Measurements from ENCODE around the gene JAM3.

Gene JAM3

DNA sequence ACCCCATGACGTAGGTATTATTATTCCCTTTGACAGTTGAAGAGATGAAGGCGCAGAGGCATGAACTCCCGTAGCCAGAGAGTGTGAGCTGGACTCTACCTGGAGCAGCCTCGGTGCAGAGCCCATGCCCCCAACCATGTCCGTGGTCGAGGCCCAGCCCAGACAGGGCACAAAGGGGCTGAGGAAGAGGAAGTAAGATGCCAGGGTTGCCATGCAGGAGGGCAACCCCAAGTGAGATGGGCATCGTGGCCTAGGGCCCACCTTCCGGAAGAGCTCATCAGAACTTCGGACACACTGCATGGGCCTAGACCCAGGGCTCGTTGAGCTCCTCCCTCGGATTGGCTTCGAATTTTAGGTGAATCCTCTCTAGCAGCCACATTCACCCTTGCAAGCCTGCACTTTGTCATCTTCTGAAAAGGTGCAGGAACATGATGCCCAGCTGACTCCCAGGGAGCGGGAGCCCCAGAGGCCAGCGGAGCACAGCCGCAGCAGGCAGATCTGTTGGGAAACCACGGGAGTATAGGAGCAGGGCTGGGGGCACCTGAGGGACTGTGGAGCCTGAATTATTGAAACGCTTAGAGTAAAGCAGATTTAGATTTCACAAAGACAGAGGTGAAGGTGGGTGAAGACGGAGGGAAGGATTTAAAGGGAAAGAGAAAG lies 29.0 kb upstream of the JAM3 start:
- DNase-seq, result no peak

DNA sequence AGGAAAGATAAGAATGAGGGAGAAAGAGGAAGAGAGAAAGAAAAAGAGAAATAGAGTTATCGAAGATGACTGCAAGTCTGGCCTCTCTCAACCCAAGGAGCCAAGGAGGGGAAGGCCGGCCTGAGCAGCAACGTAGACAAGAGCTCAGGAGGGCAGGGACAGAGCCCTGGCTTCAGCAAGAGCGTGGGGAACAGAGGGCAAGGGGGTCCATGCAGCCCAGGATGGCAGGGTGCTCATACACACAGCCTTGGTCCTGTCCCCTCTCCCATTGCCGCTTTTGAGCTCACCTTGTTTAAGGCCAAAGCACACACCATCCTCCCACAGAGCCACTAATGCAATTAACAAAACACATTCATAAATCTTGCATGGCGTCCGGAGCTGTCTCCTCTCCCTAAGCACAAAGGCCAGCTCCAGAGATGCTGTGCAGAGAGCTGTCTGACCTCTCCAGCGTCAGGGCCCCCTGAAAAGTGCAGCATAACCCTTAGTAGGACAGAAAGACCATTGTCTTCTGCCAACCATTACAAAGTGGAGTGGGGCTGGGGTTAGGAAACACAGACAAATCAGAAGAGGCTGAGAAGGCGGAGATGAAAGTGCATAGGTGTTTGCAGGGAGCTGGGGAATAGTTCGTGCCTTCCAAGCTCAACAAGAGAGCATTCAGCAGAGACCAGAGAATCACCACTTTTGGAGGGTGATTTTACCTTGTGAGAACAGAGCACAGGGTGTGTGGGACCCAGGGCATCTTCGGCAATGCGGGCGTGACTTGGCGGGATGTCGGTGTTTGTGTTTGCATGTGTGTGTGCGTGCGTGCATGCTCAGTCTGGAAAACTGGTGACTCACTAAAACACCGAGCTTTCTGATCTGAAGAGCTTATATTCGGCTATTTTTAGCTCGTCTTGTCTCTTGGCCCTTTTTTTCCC lies 28.2 kb upstream of the JAM3 start:
- DNase-seq, result peak; percentile 65

DNA sequence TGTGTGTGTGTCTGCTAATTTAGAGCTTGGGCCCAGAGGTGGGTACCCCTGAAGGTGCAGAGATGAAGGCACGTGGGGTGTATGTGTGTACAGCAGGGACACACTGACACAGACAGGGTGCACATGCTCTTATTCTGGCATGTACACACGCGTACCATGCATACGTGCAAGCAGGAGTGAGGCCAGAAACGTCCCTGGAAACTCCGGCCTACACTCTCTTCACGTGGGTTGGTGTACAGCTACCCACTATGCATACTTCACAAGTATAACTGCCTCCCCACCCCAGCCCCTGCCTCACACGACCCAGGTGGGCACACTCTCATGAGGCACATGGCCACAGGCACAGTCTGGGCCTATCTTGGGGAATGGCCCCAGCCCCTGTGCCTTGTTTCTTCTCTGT lies 27.5 kb upstream of the JAM3 start:
- DNase-seq, result no peak

DNA sequence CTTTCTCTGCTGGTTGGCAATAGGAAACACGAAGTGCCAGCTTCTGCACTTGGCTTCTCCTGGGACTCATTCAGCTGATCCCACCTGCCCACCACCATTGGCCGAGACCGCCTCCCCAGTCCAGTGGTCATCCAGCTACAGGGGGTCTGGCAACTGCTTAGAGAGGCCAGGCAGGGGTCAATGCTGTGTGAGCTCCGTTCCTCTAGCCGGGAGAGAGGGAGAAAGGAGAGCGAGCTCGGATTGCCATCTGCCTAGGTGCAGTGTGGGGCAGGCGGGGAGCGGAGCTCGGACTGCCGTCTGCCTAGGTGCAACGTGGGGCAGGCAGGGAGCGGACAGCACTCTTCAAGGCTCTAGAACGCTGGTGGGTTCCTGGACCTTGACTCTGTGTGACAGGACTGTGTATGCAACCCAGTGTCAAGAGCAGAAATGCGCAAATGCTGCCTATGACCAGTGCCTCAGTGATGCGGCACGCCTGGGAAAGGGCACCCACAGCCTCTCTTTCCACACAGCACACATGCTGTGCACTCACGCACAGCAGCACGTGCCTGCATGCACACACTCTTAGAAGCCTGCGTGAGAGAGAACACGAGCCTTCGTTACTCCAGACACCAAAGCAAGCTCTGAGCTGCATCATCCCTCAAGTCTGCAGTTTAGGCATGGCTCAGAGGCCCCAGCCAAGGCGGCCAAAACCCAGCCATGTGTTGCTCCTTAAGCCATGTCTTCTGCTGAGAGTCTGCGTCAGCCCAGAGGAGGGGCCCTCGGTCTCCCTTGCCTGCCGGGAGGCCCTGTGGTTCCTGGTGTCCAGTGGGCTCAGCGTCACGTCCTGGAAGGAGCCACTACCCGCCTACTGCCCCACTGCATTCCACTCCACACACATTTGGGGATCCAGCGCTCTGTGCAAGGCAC lies 26.8 kb upstream of the JAM3 start:
- peak; percentile 27 for DNase-seq

DNA sequence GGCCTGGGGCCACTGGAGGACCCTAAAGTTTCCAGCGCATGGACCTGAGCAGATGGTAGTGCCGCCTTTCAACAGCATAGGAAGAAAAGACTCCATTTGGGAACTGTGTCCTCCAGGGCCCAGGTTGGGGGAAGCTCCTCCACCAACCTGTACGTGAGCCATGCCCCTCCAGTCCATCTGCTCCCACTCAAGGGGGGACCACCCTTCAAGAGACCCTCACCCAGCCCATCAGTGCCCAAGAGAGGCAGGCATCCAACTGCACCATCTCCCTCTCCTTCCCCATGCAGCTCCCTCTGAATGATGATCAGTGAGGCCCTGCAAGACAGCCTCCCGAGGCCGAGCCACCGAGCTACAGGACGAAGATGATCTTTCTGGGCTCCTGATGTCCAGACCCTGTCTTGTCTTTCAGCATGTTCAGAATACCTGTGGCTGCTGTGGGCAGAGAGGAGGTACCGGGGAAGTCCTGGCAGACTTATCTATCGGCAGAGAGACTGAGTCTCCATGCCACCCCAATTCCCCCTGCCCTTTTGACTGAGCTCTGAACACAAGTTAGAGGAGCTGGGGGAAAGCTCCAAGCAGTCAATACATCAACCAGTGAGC lies 25.0 kb upstream of the JAM3 start:
- DNase-seq, result no peak

DNA sequence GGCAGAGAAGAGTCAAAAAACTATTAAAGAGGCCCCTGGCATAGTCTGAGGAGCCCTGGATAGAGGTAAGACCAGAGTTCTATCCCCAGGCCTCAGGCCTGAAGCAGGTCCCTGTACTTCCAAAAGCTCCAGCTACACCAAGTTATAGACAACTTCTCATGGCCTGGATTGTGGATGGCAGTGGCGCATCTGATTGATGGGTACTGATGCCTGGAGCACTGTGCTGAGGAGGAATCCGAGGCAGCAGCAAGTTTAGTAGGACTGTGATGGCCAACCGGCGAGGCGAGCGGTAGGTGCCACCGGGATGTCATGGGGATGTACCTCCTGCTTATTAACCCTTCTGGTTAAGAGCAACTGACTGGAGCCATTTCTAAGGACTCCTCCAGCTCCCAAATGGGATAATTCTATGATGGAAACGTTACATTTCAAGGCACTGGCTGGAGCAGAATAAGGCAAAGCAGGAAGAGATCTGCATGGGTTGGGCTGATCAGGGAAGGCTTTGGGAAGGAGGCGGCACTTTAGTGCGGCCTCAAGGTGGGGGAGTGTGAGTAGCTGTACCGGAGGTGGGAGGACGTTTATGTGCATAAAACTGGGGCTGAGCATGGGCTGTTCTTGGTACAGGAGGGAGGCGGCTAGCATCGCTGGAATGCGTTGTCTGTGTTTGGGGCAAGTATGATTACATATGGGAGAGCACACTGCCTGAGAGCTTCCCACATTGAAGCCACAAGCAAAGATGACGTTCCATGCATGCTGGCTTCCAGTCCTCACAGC lies 24.2 kb upstream of the JAM3 start:
- no peak for DNase-seq

DNA sequence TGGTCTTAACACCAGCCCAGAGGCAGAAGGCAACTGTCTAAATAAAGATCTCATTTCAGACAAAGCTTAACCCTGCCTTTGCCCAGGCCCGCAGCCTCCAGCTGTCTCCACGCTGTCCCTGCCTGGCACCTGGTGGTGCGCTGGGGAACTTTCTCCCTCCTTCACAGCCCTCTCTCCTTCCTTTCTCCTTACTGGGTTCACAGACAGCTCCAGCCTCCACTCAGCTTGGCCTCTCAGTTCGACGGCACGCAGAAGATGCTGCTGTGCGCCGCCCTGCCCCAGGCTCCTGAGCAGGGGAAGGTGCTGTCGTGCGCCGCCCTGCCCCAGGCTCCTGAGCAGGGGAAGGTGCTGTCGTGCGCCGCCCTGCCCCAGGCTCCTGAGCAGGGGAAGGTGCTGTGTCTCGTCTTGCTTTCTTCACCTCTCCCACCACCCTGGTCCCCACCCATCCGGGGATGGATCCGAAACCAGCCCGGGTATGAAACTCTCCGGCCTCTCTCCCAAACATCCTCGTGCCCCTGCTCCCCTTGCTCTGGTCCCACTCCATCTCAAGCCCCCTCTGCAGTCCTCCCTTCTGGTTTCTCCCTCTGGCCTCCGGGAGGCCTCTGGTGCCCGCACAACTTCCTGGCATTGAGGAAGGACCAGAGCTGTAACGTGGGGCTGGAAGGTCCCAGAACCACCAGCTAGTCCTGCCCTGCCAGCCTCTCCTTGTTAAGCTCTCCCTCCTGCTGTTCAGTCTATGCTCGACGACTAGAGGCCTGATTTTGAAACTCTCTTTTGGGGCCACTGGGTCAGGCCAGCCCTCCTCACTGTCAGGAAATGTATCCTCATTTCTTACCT lies 22.9 kb upstream of the JAM3 start:
- no peak for DNase-seq

DNA sequence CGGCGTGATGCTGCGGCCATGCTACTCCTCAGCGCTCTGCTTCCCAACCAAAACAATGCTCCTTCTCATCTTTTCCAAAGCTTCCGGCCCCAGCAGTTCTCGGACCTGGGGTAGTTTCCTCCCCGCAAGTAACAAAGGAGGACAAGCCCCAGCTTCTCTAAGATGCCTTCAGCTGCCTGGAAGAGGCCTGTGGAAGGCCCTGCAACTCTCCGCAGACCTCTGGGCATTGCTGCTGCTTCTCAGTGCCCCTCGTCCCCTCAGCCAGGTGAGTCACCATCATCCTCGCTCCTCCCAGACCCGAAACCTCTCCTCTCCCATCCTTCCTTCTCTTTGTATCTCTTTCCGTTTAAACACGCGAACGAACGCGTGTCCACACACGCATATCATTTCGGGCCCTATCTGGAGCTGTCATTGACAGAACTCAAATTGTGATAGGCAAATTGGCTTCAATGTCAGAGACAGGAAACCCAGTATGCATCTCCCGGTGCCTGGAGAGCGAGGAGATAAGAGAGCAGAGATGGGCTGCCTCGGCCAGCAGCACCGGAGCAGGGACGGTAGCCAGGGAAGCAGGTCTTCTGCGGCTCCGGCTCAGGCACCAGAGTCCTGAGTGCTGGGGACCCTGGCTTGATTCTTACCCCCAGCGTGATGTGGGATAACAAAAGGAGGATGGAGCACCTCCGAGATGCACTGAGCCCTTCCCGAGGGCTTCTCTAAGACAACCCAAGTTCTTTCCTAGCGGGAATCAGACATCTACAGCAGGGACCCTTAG lies 22.0 kb upstream of the JAM3 start:
- DNase-seq, result no peak

DNA sequence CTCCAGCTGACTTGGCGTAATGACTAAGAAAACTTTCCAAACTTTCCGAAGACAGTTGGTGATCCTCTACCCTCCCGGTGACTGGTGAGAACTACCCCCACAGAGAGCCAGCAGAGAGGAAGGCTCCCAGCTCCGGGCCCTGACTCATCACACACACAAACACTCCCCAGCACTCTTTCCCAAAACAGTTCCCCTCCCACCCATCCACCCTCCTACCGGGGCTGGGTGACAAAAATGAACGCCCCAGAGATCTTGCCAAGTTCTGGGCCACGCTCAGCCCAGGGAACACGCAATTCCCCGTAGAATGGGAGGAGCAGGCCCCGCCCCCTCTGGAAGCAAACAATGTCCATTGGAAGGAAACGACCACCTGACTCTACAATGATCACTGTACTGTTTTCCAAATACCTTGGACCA lies 21.3 kb upstream of the JAM3 start:
- DNase-seq, result peak; percentile 92

DNA sequence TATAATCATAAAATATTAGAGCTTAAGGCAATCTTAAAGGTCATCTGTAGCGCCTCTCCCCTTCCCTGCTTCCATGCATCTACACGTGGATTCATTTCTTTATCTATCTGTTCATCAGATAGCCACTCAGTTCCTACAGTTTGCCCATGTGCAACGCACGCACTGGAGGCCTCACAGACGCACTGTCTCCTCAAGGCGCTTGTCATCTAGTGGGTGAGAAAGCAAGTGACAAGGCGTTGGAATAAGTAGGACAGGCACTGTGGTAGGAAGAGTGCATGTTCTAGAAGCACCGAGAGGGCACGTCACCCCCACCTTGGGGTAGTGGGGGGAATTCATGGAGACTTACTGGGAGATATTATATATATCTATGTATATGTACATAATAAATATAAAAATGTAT lies 20.8 kb upstream of the JAM3 start:
- DNase-seq, result no peak

DNA sequence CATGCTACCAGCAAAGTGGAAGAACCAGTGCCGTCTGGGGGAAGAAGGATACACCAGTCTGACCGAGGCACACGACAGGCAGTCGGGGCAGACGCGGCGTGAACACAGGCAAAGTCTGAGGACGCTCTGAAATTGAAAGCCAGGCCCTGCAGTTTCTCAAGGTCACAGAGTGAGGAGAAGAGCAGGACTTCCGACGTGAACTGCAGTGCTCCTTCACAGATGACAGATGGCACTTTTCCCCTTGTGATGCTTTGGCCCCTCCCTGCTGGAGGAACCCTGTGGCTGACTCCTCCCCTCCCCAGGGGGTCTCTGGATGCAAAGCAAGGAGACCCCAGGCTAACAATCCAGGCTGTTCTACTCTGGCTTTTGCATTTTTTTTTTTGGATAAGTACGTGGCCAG lies 19.6 kb upstream of the JAM3 start:
- DNase-seq, result no peak

DNA sequence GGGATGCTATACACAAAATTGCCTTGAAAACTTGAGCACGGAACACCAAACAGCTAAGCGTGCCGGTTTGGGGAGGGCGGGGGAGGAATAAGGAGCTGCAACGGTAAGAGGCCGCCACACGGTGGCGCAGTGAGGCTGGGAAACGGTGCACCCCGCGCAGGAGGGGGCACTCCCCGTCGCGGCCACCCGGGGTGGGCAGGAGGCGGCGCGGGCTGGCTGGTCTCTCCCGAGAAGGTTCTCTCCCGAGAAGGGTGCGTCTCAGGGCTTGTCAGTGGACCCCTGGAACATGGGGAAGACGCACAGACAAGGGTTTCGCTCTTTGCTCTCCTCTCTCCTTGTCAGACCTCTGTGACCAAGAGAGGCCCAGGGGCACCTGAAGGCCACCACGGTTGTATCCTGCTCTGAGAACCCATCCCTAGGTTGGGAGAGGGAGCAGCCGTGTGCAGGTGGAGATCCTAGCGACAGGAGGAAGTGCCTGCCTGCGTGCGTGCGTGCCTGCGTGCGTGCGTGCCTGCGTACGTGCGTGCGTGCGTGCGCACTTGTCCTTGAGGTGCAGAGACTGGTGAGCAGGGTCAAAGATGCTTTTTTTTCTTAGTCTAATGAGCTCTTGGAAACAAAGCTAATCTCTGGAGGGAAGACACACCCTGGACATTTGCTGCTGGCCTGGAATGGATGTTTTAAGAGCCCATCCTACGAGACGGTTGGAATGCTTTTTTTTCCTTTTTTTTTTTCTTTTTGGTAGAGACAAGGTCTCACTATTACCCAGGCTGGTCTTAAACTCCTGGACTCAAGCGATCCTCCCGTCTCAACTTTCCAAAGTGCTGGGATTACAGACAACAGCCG lies 18.1 kb upstream of the JAM3 start:
- peak; percentile 56 for DNase-seq

DNA sequence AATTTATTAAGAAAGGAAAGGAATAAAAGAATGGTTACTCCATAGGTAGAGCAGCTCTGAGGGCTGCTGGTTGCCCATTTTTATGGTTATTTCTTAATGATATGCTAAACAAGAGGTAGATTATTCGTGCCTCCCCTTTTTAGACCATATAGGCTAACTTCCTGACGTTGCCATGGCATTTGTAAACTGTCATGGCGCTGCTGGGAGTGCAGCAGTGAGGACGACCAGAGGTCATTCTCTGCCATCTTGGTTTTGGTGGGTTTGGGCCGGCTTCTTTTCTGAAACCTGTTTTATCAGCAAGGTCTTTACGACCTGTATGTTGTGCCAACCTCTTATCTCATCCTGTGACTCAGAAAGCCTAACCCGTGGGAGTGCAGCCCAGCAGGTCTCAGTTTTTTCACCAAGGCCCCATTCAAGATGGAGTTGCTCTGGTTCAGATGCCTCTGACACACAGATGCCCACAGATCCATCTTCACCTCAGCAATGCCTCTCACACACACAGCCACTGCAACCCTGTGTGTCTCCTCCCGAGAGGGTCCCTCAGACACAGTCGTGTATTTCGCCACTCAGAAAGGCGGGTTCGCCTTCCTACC lies 16.4 kb upstream of the JAM3 start:
- DNase-seq, result no peak

DNA sequence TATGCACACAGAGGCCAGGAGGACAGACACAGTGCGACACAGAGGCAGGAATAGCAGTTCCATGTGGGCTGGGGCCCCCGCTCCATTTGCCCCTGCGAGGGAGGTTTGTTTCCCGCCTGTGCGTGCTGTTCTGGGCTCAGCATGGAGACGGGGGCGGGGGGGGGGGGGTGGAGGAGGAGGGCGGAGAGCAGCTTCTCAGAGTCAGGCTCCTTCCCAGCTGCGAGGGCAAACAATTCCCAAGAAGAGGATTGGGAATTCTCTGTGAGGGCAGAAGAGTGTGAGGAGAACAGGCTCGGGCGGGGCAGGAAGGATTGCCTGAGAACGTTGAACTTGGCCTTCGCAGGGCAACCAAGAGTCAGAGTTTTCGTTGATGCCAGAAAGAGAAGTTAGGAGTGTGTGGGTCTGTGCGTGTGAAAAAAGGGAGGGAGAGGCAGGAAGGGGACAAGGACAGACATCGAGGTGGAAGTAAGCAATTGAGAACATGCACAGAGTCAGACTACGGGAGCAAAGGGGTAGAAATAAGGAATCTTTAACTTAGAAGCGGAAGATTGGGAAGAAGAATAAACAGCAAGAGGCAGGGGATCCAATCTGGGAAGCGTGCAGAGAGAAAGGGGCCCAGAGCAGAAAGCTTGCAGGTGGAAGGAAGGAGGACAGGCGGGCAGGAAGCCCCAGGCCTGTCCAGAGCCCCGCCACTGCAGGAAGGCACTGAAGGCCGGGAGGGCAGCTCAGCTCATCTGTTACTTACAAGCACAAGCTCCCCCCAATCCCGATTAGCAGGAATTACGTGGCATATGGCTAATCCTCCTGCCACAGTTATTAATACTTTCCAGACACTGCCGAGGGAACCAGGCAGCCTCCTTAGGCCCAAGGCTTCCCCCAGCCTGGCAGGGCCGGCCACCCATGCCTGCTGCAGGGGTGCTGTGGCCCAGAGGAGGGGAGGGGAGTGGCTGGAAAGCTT lies 15.6 kb upstream of the JAM3 start:
- DNase-seq, result no peak

DNA sequence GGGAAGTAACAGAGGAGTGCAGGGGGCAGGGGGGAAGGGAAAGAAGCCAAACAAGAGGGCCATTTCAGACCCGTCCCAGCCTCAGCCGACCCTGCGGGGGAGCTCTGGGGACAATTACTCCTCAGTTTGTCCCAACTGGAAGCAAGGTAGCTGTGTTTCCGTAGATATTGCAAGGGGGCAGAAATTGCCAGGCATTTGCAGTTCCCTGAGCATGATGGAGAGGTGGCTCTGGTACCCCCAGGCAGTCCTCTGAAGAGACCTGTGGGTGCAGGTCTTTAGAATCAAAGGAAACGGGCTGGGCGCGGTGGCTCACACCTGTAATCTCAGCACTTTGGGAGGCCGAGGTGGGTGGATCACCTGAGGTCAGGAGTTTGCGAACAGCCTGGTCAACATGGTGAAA lies 13.8 kb upstream of the JAM3 start:
- no peak for DNase-seq

DNA sequence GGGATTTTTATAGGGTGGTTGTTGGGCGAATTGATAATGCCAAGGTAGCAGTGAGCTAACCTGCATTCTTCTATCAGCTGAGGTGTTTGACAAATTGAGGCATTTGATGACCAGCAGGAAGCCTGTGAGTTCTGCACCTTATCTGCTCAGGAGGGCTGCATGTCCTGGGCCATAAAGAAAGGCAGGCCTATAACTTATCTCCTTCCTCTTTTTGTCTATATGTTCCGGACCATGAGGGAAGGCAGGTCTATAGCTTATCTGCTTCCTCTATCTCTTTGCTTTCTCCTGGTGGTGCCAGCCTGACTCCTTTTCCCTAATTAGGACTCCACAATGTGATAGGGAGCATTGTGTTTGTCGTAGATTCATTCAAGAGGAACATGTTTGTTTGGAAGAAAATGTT lies 8.6 kb upstream of the JAM3 start:
- no peak for DNase-seq
